SK-N-SH treated with all-trans-retinoic acid at 6 μM for 48 hours (cell line): ENCODE results near the gene FBXO22.

Experiments used
- BACH2 ChIP-seq: fragments of 250-450 bp; sonication (Bioruptor Pico); IDR thresholded peaks from 2 replicates; pipeline ENCODE4 v1.9.0; 2021; ENCODE audit warnings: mild to moderate bottlenecking, borderline replicate concordance
- CREB5 ChIP-seq: fragments of 250-450 bp; sonication (Bioruptor Pico); IDR thresholded peaks from 2 replicates; pipeline ENCODE4 v1.5.1; 2020; ENCODE audit warnings: low read depth, mild to moderate bottlenecking, moderate library complexity
- CSRNP3 ChIP-seq: fragments of 250-450 bp; sonication (Bioruptor Pico); IDR thresholded peaks from 2 replicates; pipeline ENCODE4 v1.5.1; 2021; ENCODE audit warnings: mild to moderate bottlenecking, moderate library complexity
- GLIS3 ChIP-seq: fragments of 250-450 bp; sonication (Bioruptor Pico); IDR thresholded peaks from 2 replicates; pipeline ENCODE4 v1.5.0; 2020; ENCODE audit warnings: mild to moderate bottlenecking, moderate library complexity
- PATZ1 ChIP-seq: fragments of 250-450 bp; sonication (Bioruptor Pico); IDR thresholded peaks from 2 replicates; pipeline ENCODE4 v1.8.0; 2020; ENCODE audit warnings: mild to moderate bottlenecking, moderate library complexity, borderline replicate concordance
- POU6F1 ChIP-seq: fragments of 250-450 bp; sonication (Bioruptor Pico); IDR thresholded peaks from 2 replicates; pipeline ENCODE4 v1.8.0; 2021; ENCODE audit warnings: low read depth, mild to moderate bottlenecking, moderate library complexity, borderline replicate concordance
- RARB ChIP-seq: fragments of 250-450 bp; sonication (Bioruptor Pico); IDR thresholded peaks from 2 replicates; pipeline ENCODE4 v1.8.0; 2021; ENCODE audit warnings: mild to moderate bottlenecking, moderate library complexity
- TOX ChIP-seq: fragments of 250-450 bp; sonication (Bioruptor Pico); IDR thresholded peaks from 2 replicates; pipeline ENCODE4 v1.8.0; 2021; ENCODE audit warnings: mild to moderate bottlenecking, moderate library complexity, borderline replicate concordance
- ZFP30 ChIP-seq: fragments of 450-650 bp; formaldehyde crosslinking; IDR thresholded peaks from 2 replicates; pipeline ENCODE4 v1.5.0; 2022; ENCODE audit warnings: mild to moderate bottlenecking, moderate library complexity
- ZNF565 ChIP-seq: fragments of 450-650 bp; formaldehyde crosslinking; conservative IDR thresholded peaks from 2 replicates; pipeline ENCODE4 v1.5.0; 2020; ENCODE audit warnings: low read depth, mild to moderate bottlenecking, moderate library complexity

- TF ChIP-seq BACH2 (no peak), CREB5 (no peak), ZNF565 (CRISPR knock-in tag) (no peak), POU6F1 (no peak), TOX (CRISPR knock-in tag) (no peak), ZFP30 (CRISPR knock-in tag) (no peak), GLIS3 (CRISPR knock-in tag) (no peak), CSRNP3 (CRISPR knock-in tag) (no peak), PATZ1 (CRISPR knock-in tag) (no peak), RARB (CRISPR knock-in tag) (no peak)
These were observed 77.6 kb downstream of the FBXO22 start for GRCh38 chr15:75981149-75981815.
